SK-N-SH (cell line): Measurements from ENCODE around the gene FANCM. TPM values are rescaled to one million over a fixed set of nuclear protein-coding genes. Genes with fewer than 3 reads are reported as not detected.

Source experiments
- CTCF ChIA-PET: fragments of 300-600, 350-600 bp; formaldehyde crosslinking; extraction: SDS; loops from one replicate; lab custom pipeline; 2021; lab: Yijun Ruan, JAX
- POLR2A ChIA-PET: fragments of 350-600 bp; sonication (Branson Sonifier 250); formaldehyde crosslinking; extraction: SDS; loops from one replicate; lab custom pipeline; 2020; ENCODE audit warnings: antibody characterized with exemption, inconsistent platforms; lab: Yijun Ruan, JAX
- DNase-seq: peaks from one replicate; pipeline ENCODE4 v3.0.0; 2012
- H2AFZ ChIP-seq: fragments of 200-600 bp; sonication (generic); 2 replicates; pipeline ENCODE4 v1.8.1; 2016; ENCODE audit warnings: antibody characterized with exemption, mild to moderate bottlenecking, low read depth
- H3F3A ChIP-seq: fragments of 200-600 bp; sonication (generic); replicated peaks from 2 replicates; pipeline ENCODE3; 2016; ENCODE audit warnings: antibody characterized with exemption, mild to moderate bottlenecking; ENCODE audit not compliant: insufficient read depth
- H3K27ac ChIP-seq, 2 experiments: fragments of 200-500 bp in 1 of 2; fragments of 200-600 bp in 1 of 2; sonication (Bioruptor generic) in 1 of 2; sonication (generic), shearing (Covaris generic) in 1 of 2; 2 replicates each; pipeline versions ENCODE4 v1.5.1 to v1.6.1; 2014 to 2016; ENCODE audit warnings: low read depth in 2 of 2, inconsistent platforms in 1 of 2, low read length in 1 of 2, mild to moderate bottlenecking in 1 of 2, mixed read lengths in 1 of 2
- H3K27me3 ChIP-seq: fragments of 200-600 bp; sonication (generic), shearing (Covaris generic); 2 replicates; pipeline ENCODE4 v1.6.1; 2016; ENCODE audit warnings: mixed run types; ENCODE audit not compliant: insufficient read depth
- H3K36me3 ChIP-seq, 2 experiments: fragments of 200-500 bp in 1 of 2; fragments of 200-600 bp in 1 of 2; sonication (Bioruptor generic) in 1 of 2; sonication (generic) in 1 of 2; replicated peaks in 1 of 2; 2 replicates each; pipeline versions ENCODE3 to v1.5.1; 2014 to 2016; ENCODE audit warnings: low read length in 1 of 2, mild to moderate bottlenecking in 1 of 2; ENCODE audit not compliant: insufficient read depth in 2 of 2, control insufficient read depth in 1 of 2
- H3K4me1 ChIP-seq, 2 experiments: fragments of 200-500 bp in 1 of 2; fragments of 200-600 bp in 1 of 2; sonication (Bioruptor generic) in 1 of 2; sonication (generic), shearing (Covaris generic) in 1 of 2; 2 replicates each; pipeline versions ENCODE4 v1.5.1 to v1.6.1; 2014 to 2016; ENCODE audit warnings: low read depth in 1 of 2, low read length in 1 of 2, mixed run types in 1 of 2; ENCODE audit not compliant: insufficient read depth in 2 of 2, control insufficient read depth in 1 of 2
- H3K4me2 ChIP-seq: fragments of 200-600 bp; sonication (generic), shearing (Covaris generic); 2 replicates; pipeline ENCODE4 v1.6.1; 2017; ENCODE audit warnings: mixed run types
- H3K4me3 ChIP-seq, 2 experiments: fragments of 200-500 bp in 1 of 2; fragments of 200-600 bp in 1 of 2; sonication (Bioruptor generic) in 1 of 2; sonication (generic), shearing (Covaris generic) in 1 of 2; 2 replicates each; pipeline versions ENCODE4 v1.5.1 to v1.8.1; 2014 to 2016; ENCODE audit warnings: low read depth in 2 of 2, inconsistent platforms in 1 of 2, low read length in 1 of 2, mild to moderate bottlenecking in 1 of 2, mixed read lengths in 1 of 2, moderate library complexity in 1 of 2
- H3K79me2 ChIP-seq: fragments of 200-600 bp; sonication (generic); 2 replicates; pipeline ENCODE4 v1.8.1; 2017; ENCODE audit warnings: mild to moderate bottlenecking; ENCODE audit not compliant: insufficient read depth
- H3K9ac ChIP-seq: fragments of 200-600 bp; sonication (generic); 2 replicates; pipeline ENCODE4 v1.6.1; 2017; ENCODE audit warnings: mixed run types
- H3K9me2 ChIP-seq: fragments of 200-600 bp; sonication (generic); 2 replicates; pipeline ENCODE4 v1.6.1; 2017; ENCODE audit warnings: mixed run types
- H3K9me3 ChIP-seq: fragments of 200-600 bp; sonication (generic); 2 replicates; pipeline ENCODE4 v1.6.1; 2017; ENCODE audit warnings: mixed run types, mild to moderate bottlenecking, moderate library complexity
- H4K20me1 ChIP-seq: fragments of 200-600 bp; sonication (generic); 2 replicates; pipeline ENCODE4 v1.6.1; 2017; ENCODE audit warnings: mild to moderate bottlenecking, mixed run types; ENCODE audit not compliant: insufficient read depth
- CTCF ChIP-seq: fragments of 200-600 bp; sonication (generic); IDR thresholded peaks from 2 replicates; pipeline ENCODE4 v1.6.1; 2017; ENCODE audit warnings: antibody characterized with exemption, mild to moderate bottlenecking, moderate library complexity
- ELF1 ChIP-seq: IDR thresholded peaks from 2 replicates; pipeline ENCODE4 v1.4.0; 2012
- EP300 ChIP-seq, 2 experiments: IDR thresholded peaks; 2 replicates each; pipeline versions ENCODE4 v1.4.0 to v1.6.1; 2012; ENCODE audit warnings: borderline replicate concordance in 1 of 2, low read depth in 1 of 2, low read length in 1 of 2
- FOSL2 ChIP-seq: IDR thresholded peaks from 2 replicates; pipeline ENCODE4 v1.4.0; 2012; ENCODE audit warnings: low read depth, mild to moderate bottlenecking, moderate library complexity, borderline replicate concordance
- FOXJ3 ChIP-seq: sonication (generic); formaldehyde crosslinking; IDR thresholded peaks from 2 replicates; pipeline ENCODE4 v1.5.1; 2020; ENCODE audit warnings: mild to moderate bottlenecking, missing genetic modification reagents
- GATA2 ChIP-seq: sonication (generic); formaldehyde crosslinking; IDR thresholded peaks from 2 replicates; pipeline ENCODE4 v1.5.0; 2020; ENCODE audit warnings: mild to moderate bottlenecking, missing genetic modification reagents
- MXI1 ChIP-seq: IDR thresholded peaks from 2 replicates; pipeline ENCODE4 v1.6.1; 2012; ENCODE audit warnings: mild to moderate bottlenecking, low read depth, low read length, improper control_type of control experiment
- PBX3 ChIP-seq: IDR thresholded peaks from 2 replicates; pipeline ENCODE4; 2012
- SIN3A ChIP-seq: IDR thresholded peaks from 2 replicates; pipeline ENCODE4 v1.6.1; 2012; ENCODE audit warnings: low read depth, mild to moderate bottlenecking, low read length, moderate library complexity, borderline replicate concordance
- TAF1 ChIP-seq: IDR thresholded peaks from 2 replicates; pipeline ENCODE4 v1.6.1; 2012; ENCODE audit warnings: low read depth, mild to moderate bottlenecking, low read length, moderate library complexity, borderline replicate concordance
- TCF12 ChIP-seq: IDR thresholded peaks from 2 replicates; pipeline ENCODE4 v1.4.0; 2012
- USF1 ChIP-seq: IDR thresholded peaks from 2 replicates; pipeline ENCODE4 v1.4.0; 2012; ENCODE audit warnings: low read depth, borderline replicate concordance
- ZBTB33 ChIP-seq: IDR thresholded peaks from 2 replicates; pipeline ENCODE4 v1.4.0; 2012; ENCODE audit warnings: low read depth, borderline replicate concordance
- WGBS: methylation state at CpG from one replicate; pipeline ENCODE4 v1.1.6; 2017; ENCODE audit warnings: low lambda C conversion rate; 5-methylcytosine and 5-hydroxymethylcytosine counted together
- polyA plus RNA-seq, 3 experiments: library from polyadenylated mRNA; depleted of rRNA; stranded (reverse); fragments of >200 nt; gene quantifications; 2 replicates each; pipeline ENCODE4 v1.2.3, GENCODE V29; 2012

FANCM gene
- polyA plus RNA-seq, 1 of the 3 experiments (the other 2 are of a cell fraction), result 0.67 TPM

GRCh38 chr14:45246691-45247090 lies 111.0 kb downstream of the FANCM start:
- CTCF ChIA-PET, result no interaction called here
- H3K4me3 ChIP-seq, result no peak overlapping the region
- DNase-seq, result no peak

GRCh38 chr14:45247427-45247826 lies 111.7 kb downstream of the FANCM start:
- H3K27me3 ChIP-seq, result no peaks in the 10 kb centered on the region
- H4K20me1 ChIP-seq, result no peaks in the 10 kb centered on the region
- no peak overlapping the region for H2AFZ ChIP-seq
- H3K9me2 ChIP-seq, result no peaks in the 10 kb centered on the region
- H3K4me3 ChIP-seq, result no peak overlapping the region
- no peak overlapping the region for H3K27ac ChIP-seq
- H3K4me2 ChIP-seq, result no peak overlapping the region
- no peaks in the 10 kb centered on the region for H3K36me3 ChIP-seq
- 85% methylated on average over 1 of the region's 1 CpG for WGBS
- CTCF ChIA-PET, result no interaction called here
- H3F3A ChIP-seq, result no peaks in the 10 kb centered on the region
- no peak for TF ChIP-seq TCF12
- no peak for TF ChIP-seq FOSL2
- no peak for TF ChIP-seq CTCF
- TF ChIP-seq ELF1, result no peak
- no peak for TF ChIP-seq GATA2
- TF ChIP-seq EP300 (IDR thresholded peaks at IDR 0.05; ENCODE audit: borderline replicate concordance in 1 of 2, low read depth in 1 of 2, low read length in 1 of 2), result no peak
- no peak for TF ChIP-seq ZBTB33
- TF ChIP-seq TAF1, result no peak
- TF ChIP-seq USF1, result no peak
- no peak for TF ChIP-seq MXI1
- TF ChIP-seq SIN3A, result no peak
- TF ChIP-seq, all 33 proteins: peak for 0
- DNase-seq, result no peak
- H3K9me3 ChIP-seq, result no peaks in the 10 kb centered on the region
- H3K4me1 ChIP-seq, result no peaks in the 10 kb centered on the region; a peak in 2 of 4 replicates
- H3K79me2 ChIP-seq, result peaks cover 93% of the 10 kb centered on the region
- H3K9ac ChIP-seq, result no peak overlapping the region
- POLR2A ChIA-PET, result no interaction called here

More at GRCh38 chr14:45246691-45247090, 111.0 kb downstream of the FANCM start:
- Histone ChIP-seq H3K9ac (no peak overlapping the region), H3K4me2 (peak overlapping the region; percentile 28; the same call in 1 of the 2 replicates), H2AFZ (no peak overlapping the region), H3K27ac (no peak overlapping the region), H3K27me3 (no peaks in the 10 kb centered on the region), H4K20me1 (no peaks in the 10 kb centered on the region), H3K36me3 (no peaks in the 10 kb centered on the region), H3K79me2 (peaks cover 92% of the 10 kb centered on the region), H3K9me3 (no peaks in the 10 kb centered on the region), H3F3A (no peaks in the 10 kb centered on the region), H3K4me1 (no peaks in the 10 kb centered on the region; a peak in 2 of 4 replicates), H3K9me2 (no peaks in the 10 kb centered on the region)
- POLR2A ChIA-PET, result no interaction called here
- 94% methylated on average over 1 of the region's 1 CpG for WGBS
- TF ChIP-seq PBX3 (no peak), FOXJ3 (CRISPR knock-in tag) (no peak)
